IMR-90 (cell line): Measurements from ENCODE around the gene IQGAP2. TPM values are rescaled to one million over a fixed set of nuclear protein-coding genes. Genes with fewer than 3 reads are reported as not detected.

ENCODE experiments used
- ATAC-seq: fragments of 200-7000 bp; cut with Tn5 transposase; 2 replicates; pipeline ENCODE4 v1.9.1; 2020; ENCODE audit warnings: low read depth, mild to moderate bottlenecking, moderate library complexity
- BruUV-seq: library from RNA; stranded (reverse); fragments of 400-500 nt; replicated peaks from 2 replicates; lab custom pipeline; 2021; lab: Mats Ljungman, UMichigan
- CTCF ChIA-PET: fragments of 300-600 bp; formaldehyde crosslinking; extraction: SDS; loops from one replicate; lab custom pipeline; 2021; ENCODE audit warnings: antibody characterized with exemption; lab: Yijun Ruan, JAX
- POLR2A ChIA-PET: fragments of 300-600 bp; sonication (Branson Sonifier 250); formaldehyde crosslinking; loops from one replicate; lab custom pipeline; 2022; ENCODE audit warnings: antibody characterized with exemption; ENCODE audit not compliant: unreplicated experiment; lab: Charles Lee
- DNase-seq: peaks from one replicate; pipeline ENCODE4 v3.0.0; 2013
- H2AFZ ChIP-seq: replicated peaks from 2 replicates; pipeline ENCODE3; 2013; ENCODE audit warnings: low read length, mild to moderate bottlenecking; ENCODE audit not compliant: poor library complexity
- H2AK5ac ChIP-seq: 2 replicates; pipeline ENCODE4 v1.6.1; 2013; ENCODE audit warnings: low read depth, low read length, inconsistent platforms
- H2AK9ac ChIP-seq: replicated peaks from 2 replicates; pipeline ENCODE3; 2013; ENCODE audit warnings: mild to moderate bottlenecking, low read depth, low read length, moderate library complexity; ENCODE audit not compliant: poor library complexity
- H2BK120ac ChIP-seq: 2 replicates; pipeline ENCODE4 v1.6.1; 2013; ENCODE audit warnings: low read depth, low read length, inconsistent platforms
- H2BK15ac ChIP-seq: 3 replicates; pipeline ENCODE4 v1.6.1; 2013; ENCODE audit warnings: low read depth, low read length, inconsistent platforms
- H2BK20ac ChIP-seq: 2 replicates; pipeline ENCODE4 v1.6.1; 2013; ENCODE audit warnings: low read depth, mild to moderate bottlenecking, inconsistent platforms, low read length, moderate library complexity
- H2BK5ac ChIP-seq: 2 replicates; pipeline ENCODE4 v1.6.1; 2013; ENCODE audit warnings: mild to moderate bottlenecking, low read depth, low read length, inconsistent platforms; ENCODE audit not compliant: poor library complexity, severe bottlenecking
- H3K14ac ChIP-seq: replicated peaks from 2 replicates; pipeline ENCODE4 v1.6.1; 2013; ENCODE audit warnings: low read depth, low read length, inconsistent platforms
- H3K18ac ChIP-seq: 2 replicates; pipeline ENCODE4 v1.6.1; 2013; ENCODE audit warnings: low read depth, low read length, control low read depth
- H3K23ac ChIP-seq: 2 replicates; pipeline ENCODE4 v1.6.1; 2013; ENCODE audit warnings: low read depth, low read length, inconsistent platforms
- H3K27ac ChIP-seq: 2 replicates; pipeline ENCODE4 v1.5.1; 2013; ENCODE audit warnings: mild to moderate bottlenecking, control low read depth, low read length; ENCODE audit not compliant: insufficient read depth
- H3K27me3 ChIP-seq: 2 replicates; pipeline ENCODE4 v1.6.1; 2013; ENCODE audit warnings: low read length; ENCODE audit not compliant: control insufficient read depth, insufficient read depth
- H3K36me3 ChIP-seq: 2 replicates; pipeline ENCODE4 v1.6.1; 2013; ENCODE audit warnings: low read length, mixed read lengths; ENCODE audit not compliant: control insufficient read depth, insufficient read depth
- H3K4ac ChIP-seq: 2 replicates; pipeline ENCODE4 v1.6.1; 2013; ENCODE audit warnings: low read depth, low read length, inconsistent platforms
- H3K4me1 ChIP-seq: 2 replicates; pipeline ENCODE4 v1.6.1; 2013; ENCODE audit warnings: low read length, mixed read lengths; ENCODE audit not compliant: control insufficient read depth, insufficient read depth
- H3K4me2 ChIP-seq: 2 replicates; pipeline ENCODE4 v1.6.1; 2013; ENCODE audit warnings: low read depth, mild to moderate bottlenecking, control low read depth, low read length, moderate library complexity
- H3K4me3 ChIP-seq: 2 replicates; pipeline ENCODE4 v1.5.1; 2013; ENCODE audit warnings: low read depth, mild to moderate bottlenecking, control low read depth, low read length, moderate library complexity; ENCODE audit not compliant: insufficient read depth
- H3K56ac ChIP-seq: 2 replicates; pipeline ENCODE4 v1.6.1; 2013; ENCODE audit warnings: low read length, inconsistent platforms; ENCODE audit not compliant: insufficient read depth; ENCODE audit errors: extremely low read depth
- H3K79me1 ChIP-seq, 2 experiments: 2 replicates each; pipeline ENCODE4 v1.6.1; 2013; ENCODE audit warnings: low read length in 2 of 2, inconsistent platforms in 1 of 2, low read depth in 1 of 2
- H3K9ac ChIP-seq: 2 replicates; pipeline ENCODE4 v1.6.1; 2013; ENCODE audit warnings: low read depth, low read length, control low read depth
- H3K9me1 ChIP-seq: 2 replicates; pipeline ENCODE4 v1.6.1; 2013; ENCODE audit warnings: low read length, inconsistent platforms; ENCODE audit not compliant: insufficient read depth
- H3K9me3 ChIP-seq: 2 replicates; pipeline ENCODE4 v1.6.1; 2013; ENCODE audit warnings: low read length; ENCODE audit not compliant: control insufficient read depth, insufficient read depth
- H4K20me1 ChIP-seq: 2 replicates; pipeline ENCODE4 v1.6.1; 2013; ENCODE audit warnings: low read length, inconsistent platforms; ENCODE audit not compliant: insufficient read depth
- H4K5ac ChIP-seq: 2 replicates; pipeline ENCODE4 v1.6.1; 2013; ENCODE audit warnings: mild to moderate bottlenecking, low read depth, low read length, control low read depth
- H4K8ac ChIP-seq, 2 experiments: 2 replicates each; pipeline ENCODE4 v1.6.1; 2013; ENCODE audit warnings: low read depth in 2 of 2, low read length in 2 of 2, control low read depth in 1 of 2, inconsistent platforms in 1 of 2
- H4K91ac ChIP-seq: 2 replicates; pipeline ENCODE4 v1.6.1; 2013; ENCODE audit warnings: low read depth, low read length, inconsistent platforms; ENCODE audit not compliant: insufficient read depth
- BHLHE40 ChIP-seq: fragments of 150-350 bp; IDR thresholded peaks from 2 replicates; pipeline ENCODE4 v1.6.1; 2016; ENCODE audit warnings: mild to moderate bottlenecking, low read depth, low read length
- CEBPB ChIP-seq: IDR thresholded peaks from 2 replicates; pipeline ENCODE4 v1.6.1; 2012; ENCODE audit warnings: low read depth, low read length, improper control_type of control experiment
- WGBS, 2 experiments: methylation state at CpG; one replicate each; pipeline versions ENCODE4 v1.1.5 to v1.1.7; 2013; ENCODE audit warnings: missing lambda C conversion rate in 2 of 2; ENCODE audit not compliant: insufficient read length in 1 of 2; ENCODE audit errors: extremely low coverage in 2 of 2; 5-methylcytosine and 5-hydroxymethylcytosine counted together
- dilution Hi-C: fragments of 300-500 bp; cut with HindIII; formaldehyde crosslinking; loops from one replicate; pipeline ENCODE4 v1.14.3; 2018; ENCODE audit warnings: low sequenced_read_pairs; ENCODE audit not compliant: unreplicated experiment
- in situ Hi-C: fragments of 300-500 bp; cut with MboI; formaldehyde crosslinking; loops from 3 replicates; pipeline ENCODE4 v1.14.3; 2019; ENCODE audit warnings: low sequenced_read_pairs, inconsistent platforms, mixed read lengths
- intact Hi-C: fragments of 100-400 bp; cut with micrococcal nuclease; formaldehyde crosslinking; loops from 2 replicates; pipeline ENCODE4 v1.10.0; 2022
- polyA plus RNA-seq, 3 experiments: library from polyadenylated mRNA; depleted of rRNA; stranded (reverse); fragments of >200 nt; gene quantifications; 2 replicates each; pipeline ENCODE4 v1.2.3, GENCODE V29; 2012; ENCODE audit warnings: low replicate concordance in 1 of 3
- total RNA-seq: library from RNA; depleted of rRNA; stranded (reverse); fragments of >200 nt; gene quantifications from 2 replicates; pipeline ENCODE4 v1.2.3, GENCODE V29; 2012

Gene IQGAP2
- total and polyA plus RNA-seq, 2 of the 4 experiments (the other 2 are of a cell fraction), result 0.21 to 0.36 TPM

- no CpG with 5 or more reads among the region's 5 CpGs for WGBS, 2 experiments
- Histone ChIP-seq H3K56ac (peak overlapping the region; percentile 87), H3K4me1 (peaks cover 27% of the 10 kb centered on the region), H2BK20ac (peak overlapping the region; percentile 99), H3K36me3 (no peaks in the 10 kb centered on the region), H3K14ac (peak overlapping the region; percentile 52), H4K5ac (peak overlapping the region; percentile 86), H2AK9ac (peak overlapping the region; percentile 4), H3K18ac (peak overlapping the region; percentile 89), H2BK5ac (peak overlapping the region; percentile 100), H2BK15ac (peak overlapping the region; percentile 98; the same call in 2 of the 3 replicates), H3K9ac (peak overlapping the region; percentile 25; the same call in 1 of the 2 replicates), H4K8ac (peak overlapping the region; percentile 96 to 98), H3K4me2 (peak overlapping the region; percentile 50), H3K27ac (peak overlapping the region; percentile 97), H3K23ac (peak overlapping the region; percentile 68), H4K20me1 (no peaks in the 10 kb centered on the region), H3K4me3 (no peak overlapping the region), H3K79me1 (peaks cover 0 to 8% of the 10 kb centered on the region in 2 experiments; a peak in 2 of 4 replicates), H3K27me3 (no peaks in the 10 kb centered on the region), H2BK120ac (peak overlapping the region; percentile 99), H3K9me3 (no peaks in the 10 kb centered on the region), H2AFZ (peak overlapping the region; percentile 62), H2AK5ac (peak overlapping the region; percentile 94), H3K9me1 (peaks cover 11% of the 10 kb centered on the region; the same call in 1 of the 2 replicates), H4K91ac (peak overlapping the region; percentile 93), H3K4ac (peak overlapping the region; percentile 98)
- in situ Hi-C loops, result no loop called here
- intact Hi-C loops, result no loop called here
- no peak for TF ChIP-seq BHLHE40
- TF ChIP-seq CEBPB, result peak; percentile 49; the same call in 1 of the 2 replicates
- CTCF ChIA-PET, result interaction anchor here (0.6 kb wide), 1 partner anchor 124 kb away, joined by 3 read pairs; no protein-coding TSS in a partner anchor
- DNase-seq (peak; percentile 59), ATAC-seq (no peak)
- dilution Hi-C loops, result no loop called here
- no TSS peak for BruUV-seq
- POLR2A ChIA-PET, result no interaction called here
Observed at GRCh38 chr5:76691467-76692273, 288.6 kb downstream of the IQGAP2 start.
